SH-SY5Y (cell line): ENCODE results near the gene DNAJB9.

ENCODE experiments used
- GATA2 ChIP-seq: IDR thresholded peaks from 2 replicates; pipeline ENCODE4 v1.6.1; 2011; ENCODE audit warnings: mild to moderate bottlenecking, low read depth, low read length
- GATA3 ChIP-seq: IDR thresholded peaks from 2 replicates; pipeline ENCODE4 v1.6.1; 2011; ENCODE audit warnings: low read depth, mild to moderate bottlenecking, low read length, moderate library complexity

GRCh38 chr7:108522780-108523179 is 46.9 kb upstream of the DNAJB9 start:
- TF ChIP-seq GATA2: no peak
- TF ChIP-seq GATA3: no peak
